ENCODE measurements around the gene CARD10. TPM values are rescaled to one million over a fixed set of nuclear protein-coding genes. Genes with fewer than 3 reads are reported as not detected.

Gene CARD10
- total RNA-seq, 5 donors from 2014 or later (not counting 1 experiment from before 2014, with no cell fraction given) = 0.44 to 0.79 (median 0.52) TPM; not detected in 1

DNA sequence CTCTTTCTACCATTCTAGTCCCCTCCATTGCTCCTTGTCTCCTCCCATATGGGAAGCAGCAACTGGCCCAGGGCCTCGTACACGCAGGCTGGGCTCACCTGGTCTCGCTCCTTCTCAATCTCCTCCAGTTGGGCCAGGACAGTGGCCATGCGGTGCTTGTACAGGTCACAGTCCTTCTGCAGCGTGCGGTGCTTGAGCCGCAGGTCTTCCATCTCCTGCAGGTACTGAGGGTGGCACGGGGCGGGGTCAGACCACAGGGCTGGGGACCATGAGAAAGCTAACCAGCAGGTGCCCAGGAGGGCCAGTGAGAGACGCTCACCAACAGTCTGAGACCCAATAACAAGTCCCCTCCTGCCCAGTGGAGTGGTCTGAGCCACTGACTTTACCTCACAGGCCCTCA, 11.5 kb downstream of the CARD10 start:
- Histone ChIP-seq H3K4me1 (ENCODE audit: control insufficient read depth in 1 of 2, extremely low read depth in 1 of 2, insufficient read depth in 2 of 2, low read length in 2 of 2) (peaks cover 0 to 2% of the 10 kb centered on the region in 2 experiments), H3K36me3 (ENCODE audit: control insufficient read depth in 2 of 2, extremely low read depth in 1 of 2, insufficient read depth in 1 of 2, low read length in 1 of 2) (no peaks in the 10 kb centered on the region), H3K4me3 (ENCODE audit: control insufficient read depth in 1 of 2, extremely low read depth in 1 of 2, low read length in 1 of 2) (no peak overlapping the region), H3K27ac (ENCODE audit: low read length) (no peak overlapping the region), H3K9me3 (no peaks in the 10 kb centered on the region), H3K27me3 (replicated peaks in 1 of 2; ENCODE audit: control insufficient read depth in 2 of 2, extremely low read depth in 1 of 2, insufficient read depth in 2 of 2, low read length in 1 of 2) (peaks cover 0 to 30% of the 10 kb centered on the region in 2 experiments)
- Mint-ChIP-seq H3K27ac (no peak overlapping the region), H3K4me3 (no peak overlapping the region), H3K9me3 (no peaks in the 10 kb centered on the region), H3K36me3 (no peaks in the 10 kb centered on the region), H3K4me1 (no peaks in the 10 kb centered on the region), H3K27me3 (no peaks in the 10 kb centered on the region)
- ATAC-seq (replicated peaks in 1 of 4) (no peak), DNase-seq (no peak)
- ChIA-PET CTCF (no interaction called here), POLR2A (no interaction called here)
- 96% methylated on average over 7 of the region's 10 CpGs for WGBS (ENCODE audit: insufficient coverage)

DNA sequence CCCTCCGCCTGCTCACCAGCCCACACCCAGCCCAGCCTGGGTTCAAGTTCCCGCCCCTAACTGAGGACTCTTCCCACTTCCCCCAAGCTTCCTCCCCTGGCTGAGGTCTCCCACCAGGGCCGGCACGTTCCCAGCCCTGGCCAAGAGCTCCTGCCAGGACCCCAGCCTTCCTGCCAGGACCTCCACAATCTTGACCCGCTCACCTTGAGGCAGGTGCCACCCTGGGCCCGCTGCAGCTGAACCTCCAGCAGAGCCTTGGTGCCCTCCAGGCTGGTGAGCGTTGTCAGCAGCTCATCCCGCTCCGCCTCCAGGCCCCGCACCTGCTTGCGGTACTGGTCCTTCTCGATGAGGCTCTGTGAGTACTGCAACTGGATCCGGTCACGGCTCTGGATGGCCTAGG, 13.2 kb downstream of the CARD10 start:
- Mint-ChIP-seq H3K4me1 (peaks cover 12 to 17% (median 13%) of the 10 kb centered on the region in 3 donors), H3K4me3 (no peak overlapping the region), H3K27me3 (no peaks in the 10 kb centered on the region), H3K27ac (no peak overlapping the region), H3K36me3 (no peaks in the 10 kb centered on the region), H3K9me3 (no peaks in the 10 kb centered on the region)
- no peaks in the 10 kb centered on the region for H3K36me3 ChIP-seq (ENCODE audit: control insufficient read depth in 2 of 2, extremely low read depth in 1 of 2, insufficient read depth in 1 of 2, low read length in 1 of 2)
- H3K27ac ChIP-seq (ENCODE audit: low read length) = no peak overlapping the region
- H3K4me1 ChIP-seq (ENCODE audit: control insufficient read depth in 1 of 2, extremely low read depth in 1 of 2, insufficient read depth in 2 of 2, low read length in 2 of 2) = peaks cover 6 to 19% of the 10 kb centered on the region in 2 experiments
- peaks cover 0 to 42% of the 10 kb centered on the region in 2 experiments for H3K27me3 ChIP-seq (replicated peaks in 1 of 2; ENCODE audit: control insufficient read depth in 2 of 2, extremely low read depth in 1 of 2, insufficient read depth in 2 of 2, low read length in 1 of 2)
- no peak overlapping the region for H3K4me3 ChIP-seq (ENCODE audit: control insufficient read depth in 1 of 2, extremely low read depth in 1 of 2, low read length in 1 of 2)
- 86% methylated on average over 14 of the region's 14 CpGs for WGBS (ENCODE audit: insufficient coverage)
- DNase-seq = no peak
- no peaks in the 10 kb centered on the region for H3K9me3 ChIP-seq
- CTCF ChIA-PET = interaction anchor here in 1 of 2 donors (1.2 kb wide), 1 partner anchor 33 kb away, joined by 6 read pairs; no protein-coding TSS in a partner anchor
- ATAC-seq (replicated peaks in 1 of 4) = no peak
- POLR2A ChIA-PET = no interaction called here

DNA sequence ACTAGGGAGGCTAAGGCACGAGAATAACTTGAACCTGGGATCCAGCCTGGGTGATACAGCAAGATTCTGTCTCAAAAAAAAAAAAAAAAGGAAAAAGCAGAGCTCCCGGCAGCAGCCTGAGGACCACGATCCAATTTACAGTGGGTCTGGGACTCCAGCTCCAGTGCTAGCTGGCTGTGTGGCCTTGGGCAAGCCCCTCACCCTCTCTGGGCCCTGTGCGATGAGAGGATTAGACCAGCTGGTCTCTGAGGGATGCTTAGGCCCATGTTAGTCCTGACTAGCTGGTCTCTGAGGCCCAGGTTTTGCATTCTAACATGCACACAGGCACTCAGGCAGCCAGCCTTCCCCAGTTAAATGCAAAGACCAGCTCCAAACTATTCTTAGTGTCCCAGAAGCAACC, 13.7 kb downstream of the CARD10 start:
- Histone ChIP-seq H3K27me3 (replicated peaks in 1 of 2; ENCODE audit: control insufficient read depth in 2 of 2, extremely low read depth in 1 of 2, insufficient read depth in 2 of 2, low read length in 1 of 2) (peaks cover 0 to 43% of the 10 kb centered on the region in 2 experiments), H3K36me3 (ENCODE audit: control insufficient read depth in 2 of 2, extremely low read depth in 1 of 2, insufficient read depth in 1 of 2, low read length in 1 of 2) (no peaks in the 10 kb centered on the region), H3K27ac (ENCODE audit: low read length) (no peak overlapping the region), H3K4me3 (ENCODE audit: control insufficient read depth in 1 of 2, extremely low read depth in 1 of 2, low read length in 1 of 2) (no peak overlapping the region), H3K4me1 (ENCODE audit: control insufficient read depth in 1 of 2, extremely low read depth in 1 of 2, insufficient read depth in 2 of 2, low read length in 2 of 2) (peaks cover 6 to 21% of the 10 kb centered on the region in 2 experiments), H3K9me3 (no peaks in the 10 kb centered on the region)
- ChIA-PET POLR2A (no interaction called here), CTCF (interaction anchor here in 1 of 2 donors (1.2 kb wide), 1 partner anchor 33 kb away, joined by 6 read pairs; no protein-coding TSS in a partner anchor)
- Mint-ChIP-seq H3K36me3 (no peaks in the 10 kb centered on the region), H3K4me1 (peaks cover 12 to 22% (median 17%) of the 10 kb centered on the region in 3 donors), H3K4me3 (no peak overlapping the region), H3K27me3 (peaks cover 0 to under 1% of the 10 kb centered on the region in 2 donors), H3K9me3 (no peaks in the 10 kb centered on the region), H3K27ac (no peak overlapping the region)
- WGBS (ENCODE audit: insufficient coverage) = 80% methylated on average over 3 of the region's 4 CpGs
- no peak for DNase-seq
- ATAC-seq (replicated peaks in 1 of 4) = no peak

DNA sequence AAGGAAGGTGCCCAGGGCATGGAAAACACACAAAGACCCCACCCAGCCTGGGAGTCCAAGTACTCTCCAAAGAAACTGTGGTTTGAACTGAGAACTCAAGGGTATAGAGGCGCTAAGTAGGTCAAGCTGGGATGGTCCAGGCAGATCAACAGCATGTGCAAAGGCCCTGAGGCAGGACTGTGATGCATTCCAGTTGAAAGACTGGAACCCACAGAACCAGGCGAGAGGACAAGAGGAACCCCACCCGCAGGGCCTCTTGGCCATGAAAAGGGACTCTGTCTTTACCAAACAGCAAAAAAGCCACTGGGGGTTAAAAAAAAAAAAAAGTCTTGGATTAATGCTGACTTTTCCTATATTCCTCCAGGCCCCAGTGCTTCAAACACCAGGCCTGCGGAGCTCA, 14.3 kb downstream of the CARD10 start:
- peaks cover 12 to 22% (median 17%) of the 10 kb centered on the region in 3 donors for H3K4me1 Mint-ChIP-seq
- H3K9me3 Mint-ChIP-seq = no peaks in the 10 kb centered on the region
- no peaks in the 10 kb centered on the region for H3K36me3 Mint-ChIP-seq
- ATAC-seq (replicated peaks in 1 of 4) = no peak
- no peak overlapping the region for H3K27ac Mint-ChIP-seq
- Histone ChIP-seq H3K4me1 (ENCODE audit: control insufficient read depth in 1 of 2, extremely low read depth in 1 of 2, insufficient read depth in 2 of 2, low read length in 2 of 2) (peaks cover 6 to 21% of the 10 kb centered on the region in 2 experiments), H3K27me3 (replicated peaks in 1 of 2; ENCODE audit: control insufficient read depth in 2 of 2, extremely low read depth in 1 of 2, insufficient read depth in 2 of 2, low read length in 1 of 2) (peaks cover 0 to 42% of the 10 kb centered on the region in 2 experiments), H3K4me3 (ENCODE audit: control insufficient read depth in 1 of 2, extremely low read depth in 1 of 2, low read length in 1 of 2) (no peak overlapping the region), H3K27ac (ENCODE audit: low read length) (no peak overlapping the region), H3K36me3 (ENCODE audit: control insufficient read depth in 2 of 2, extremely low read depth in 1 of 2, insufficient read depth in 1 of 2, low read length in 1 of 2) (no peaks in the 10 kb centered on the region), H3K9me3 (no peaks in the 10 kb centered on the region)
- peaks cover 0 to 3% of the 10 kb centered on the region in 2 donors for H3K27me3 Mint-ChIP-seq
- WGBS (ENCODE audit: insufficient coverage) = no CpG with 5 or more reads among the region's 4 CpGs
- ChIA-PET POLR2A (no interaction called here), CTCF (interaction anchor here (0.6 to 1.2 kb wide), 2 partner anchors 32 to 70 kb away, joined by 5 to 6 read pairs; no protein-coding TSS in a partner anchor)
- no peak for DNase-seq
- no peak overlapping the region for H3K4me3 Mint-ChIP-seq

DNA sequence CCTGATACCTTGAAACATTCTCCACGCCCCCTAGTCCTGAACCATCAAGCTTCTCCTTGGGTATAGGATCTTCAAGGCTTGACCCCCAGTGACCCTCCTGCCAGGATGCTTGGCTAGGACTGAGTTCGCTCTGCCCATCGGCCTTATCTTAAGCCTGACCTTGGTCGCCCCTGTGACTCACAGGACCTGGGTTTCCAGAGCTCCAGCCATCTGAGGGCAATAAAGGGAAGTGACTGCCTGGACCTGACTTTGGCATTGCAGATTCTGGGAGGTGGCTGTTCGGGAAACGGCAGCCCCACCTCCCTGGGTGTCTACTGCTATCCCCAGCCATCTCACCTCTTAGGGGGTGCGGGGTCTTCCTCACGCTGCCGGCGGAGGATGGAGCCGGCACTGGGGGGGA, 15.4 kb downstream of the CARD10 start:
- H3K36me3 Mint-ChIP-seq = no peaks in the 10 kb centered on the region
- H3K36me3 ChIP-seq (ENCODE audit: control insufficient read depth in 2 of 2, extremely low read depth in 1 of 2, insufficient read depth in 1 of 2, low read length in 1 of 2) = no peaks in the 10 kb centered on the region
- no peaks in the 10 kb centered on the region for H3K9me3 ChIP-seq
- H3K4me1 Mint-ChIP-seq = peaks cover 12 to 22% (median 17%) of the 10 kb centered on the region in 3 donors
- H3K4me3 ChIP-seq (ENCODE audit: control insufficient read depth in 1 of 2, extremely low read depth in 1 of 2, low read length in 1 of 2) = no peak overlapping the region
- peaks cover 0 to 5% of the 10 kb centered on the region in 2 donors for H3K27me3 Mint-ChIP-seq
- H3K4me3 Mint-ChIP-seq = no peak overlapping the region
- no peak for ATAC-seq (replicated peaks in 1 of 4)
- H3K9me3 Mint-ChIP-seq = no peaks in the 10 kb centered on the region
- peaks cover 6 to 21% of the 10 kb centered on the region in 2 experiments for H3K4me1 ChIP-seq (ENCODE audit: control insufficient read depth in 1 of 2, extremely low read depth in 1 of 2, insufficient read depth in 2 of 2, low read length in 2 of 2)
- no peak overlapping the region for H3K27ac Mint-ChIP-seq
- ChIA-PET CTCF (no interaction called here), POLR2A (no interaction called here)
- WGBS (ENCODE audit: insufficient coverage) = 88% methylated on average over 8 of the region's 11 CpGs
- peaks cover 0 to 47% of the 10 kb centered on the region in 2 experiments for H3K27me3 ChIP-seq (replicated peaks in 1 of 2; ENCODE audit: control insufficient read depth in 2 of 2, extremely low read depth in 1 of 2, insufficient read depth in 2 of 2, low read length in 1 of 2)
- no peak overlapping the region for H3K27ac ChIP-seq (ENCODE audit: low read length)
- no peak for DNase-seq

DNA sequence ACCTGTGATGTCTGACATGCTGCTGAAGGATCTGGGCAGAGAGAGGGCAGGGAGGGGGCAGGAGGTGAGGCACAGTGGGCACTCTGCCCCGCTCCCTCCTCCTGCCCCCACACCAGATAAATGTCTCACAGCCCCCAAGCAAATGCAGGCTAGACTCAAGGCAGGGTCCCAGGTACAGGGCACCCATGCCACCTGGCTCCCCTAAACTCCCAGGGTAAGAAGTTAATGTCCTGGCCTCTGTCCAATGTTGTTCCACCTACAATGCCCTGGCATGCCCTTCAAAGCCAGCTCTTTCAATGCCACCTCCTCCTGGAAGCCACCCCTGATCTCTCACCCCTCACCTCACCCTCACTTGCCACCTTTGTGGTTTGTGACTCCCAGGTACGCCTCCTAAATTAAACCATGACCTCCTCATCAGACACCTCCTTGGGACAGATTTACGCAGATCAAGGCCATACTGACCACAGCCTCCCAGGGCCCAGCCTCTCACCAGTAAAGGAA, 16.0 kb downstream of the CARD10 start:
- no peak for ATAC-seq (replicated peaks in 1 of 4)
- H3K27me3 ChIP-seq (replicated peaks in 1 of 2; ENCODE audit: control insufficient read depth in 2 of 2, extremely low read depth in 1 of 2, insufficient read depth in 2 of 2, low read length in 1 of 2) = peaks cover 0 to 47% of the 10 kb centered on the region in 2 experiments
- peaks cover 6 to 25% of the 10 kb centered on the region in 2 experiments for H3K4me1 ChIP-seq (ENCODE audit: control insufficient read depth in 1 of 2, extremely low read depth in 1 of 2, insufficient read depth in 2 of 2, low read length in 2 of 2)
- no peak overlapping the region for H3K27ac ChIP-seq (ENCODE audit: low read length)
- 66% methylated on average over 2 of the region's 3 CpGs for WGBS (ENCODE audit: insufficient coverage)
- no peak for DNase-seq
- no peak overlapping the region for H3K4me3 Mint-ChIP-seq
- ChIA-PET POLR2A (no interaction called here), CTCF (no interaction called here)
- peaks cover 16 to 26% (median 20%) of the 10 kb centered on the region in 3 donors for H3K4me1 Mint-ChIP-seq
- H3K4me3 ChIP-seq (ENCODE audit: control insufficient read depth in 1 of 2, extremely low read depth in 1 of 2, low read length in 1 of 2) = no peak overlapping the region
- H3K36me3 ChIP-seq (ENCODE audit: control insufficient read depth in 2 of 2, extremely low read depth in 1 of 2, insufficient read depth in 1 of 2, low read length in 1 of 2) = no peaks in the 10 kb centered on the region
- H3K27me3 Mint-ChIP-seq = peaks cover 0 to 5% of the 10 kb centered on the region in 2 donors
- no peaks in the 10 kb centered on the region for H3K36me3 Mint-ChIP-seq
- H3K9me3 ChIP-seq = no peaks in the 10 kb centered on the region
- no peaks in the 10 kb centered on the region for H3K9me3 Mint-ChIP-seq
- no peak overlapping the region for H3K27ac Mint-ChIP-seq

Measured in T-cell (primary cell).